SK-N-SH (cell line): ENCODE measurements around the gene FBXO34. TPM values are rescaled to one million over a fixed set of nuclear protein-coding genes. Genes with fewer than 3 reads are reported as not detected.

Experiments used
- CTCF ChIA-PET: fragments of 300-600, 350-600 bp; formaldehyde crosslinking; extraction: SDS; loops from one replicate; lab custom pipeline; 2021; lab: Yijun Ruan, JAX
- POLR2A ChIA-PET: fragments of 350-600 bp; sonication (Branson Sonifier 250); formaldehyde crosslinking; extraction: SDS; loops from one replicate; lab custom pipeline; 2020; ENCODE audit warnings: antibody characterized with exemption, inconsistent platforms; lab: Yijun Ruan, JAX
- DNase-seq: peaks from one replicate; pipeline ENCODE4 v3.0.0; 2012
- H2AFZ ChIP-seq: fragments of 200-600 bp; sonication (generic); 2 replicates; pipeline ENCODE4 v1.8.1; 2016; ENCODE audit warnings: antibody characterized with exemption, mild to moderate bottlenecking, low read depth
- H3F3A ChIP-seq: fragments of 200-600 bp; sonication (generic); replicated peaks from 2 replicates; pipeline ENCODE3; 2016; ENCODE audit warnings: antibody characterized with exemption, mild to moderate bottlenecking; ENCODE audit not compliant: insufficient read depth
- H3K27ac ChIP-seq, 2 experiments: fragments of 200-500 bp in 1 of 2; fragments of 200-600 bp in 1 of 2; sonication (Bioruptor generic) in 1 of 2; sonication (generic), shearing (Covaris generic) in 1 of 2; 2 replicates each; pipeline versions ENCODE4 v1.5.1 to v1.6.1; 2014 to 2016; ENCODE audit warnings: low read depth in 2 of 2, inconsistent platforms in 1 of 2, low read length in 1 of 2, mild to moderate bottlenecking in 1 of 2, mixed read lengths in 1 of 2
- H3K27me3 ChIP-seq: fragments of 200-600 bp; sonication (generic), shearing (Covaris generic); 2 replicates; pipeline ENCODE4 v1.6.1; 2016; ENCODE audit warnings: mixed run types; ENCODE audit not compliant: insufficient read depth
- H3K36me3 ChIP-seq, 2 experiments: fragments of 200-500 bp in 1 of 2; fragments of 200-600 bp in 1 of 2; sonication (Bioruptor generic) in 1 of 2; sonication (generic) in 1 of 2; replicated peaks in 1 of 2; 2 replicates each; pipeline versions ENCODE3 to v1.5.1; 2014 to 2016; ENCODE audit warnings: low read length in 1 of 2, mild to moderate bottlenecking in 1 of 2; ENCODE audit not compliant: insufficient read depth in 2 of 2, control insufficient read depth in 1 of 2
- H3K4me1 ChIP-seq, 2 experiments: fragments of 200-500 bp in 1 of 2; fragments of 200-600 bp in 1 of 2; sonication (Bioruptor generic) in 1 of 2; sonication (generic), shearing (Covaris generic) in 1 of 2; 2 replicates each; pipeline versions ENCODE4 v1.5.1 to v1.6.1; 2014 to 2016; ENCODE audit warnings: low read depth in 1 of 2, low read length in 1 of 2, mixed run types in 1 of 2; ENCODE audit not compliant: insufficient read depth in 2 of 2, control insufficient read depth in 1 of 2
- H3K4me2 ChIP-seq: fragments of 200-600 bp; sonication (generic), shearing (Covaris generic); 2 replicates; pipeline ENCODE4 v1.6.1; 2017; ENCODE audit warnings: mixed run types
- H3K4me3 ChIP-seq, 2 experiments: fragments of 200-500 bp in 1 of 2; fragments of 200-600 bp in 1 of 2; sonication (Bioruptor generic) in 1 of 2; sonication (generic), shearing (Covaris generic) in 1 of 2; 2 replicates each; pipeline versions ENCODE4 v1.5.1 to v1.8.1; 2014 to 2016; ENCODE audit warnings: low read depth in 2 of 2, inconsistent platforms in 1 of 2, low read length in 1 of 2, mild to moderate bottlenecking in 1 of 2, mixed read lengths in 1 of 2, moderate library complexity in 1 of 2
- H3K79me2 ChIP-seq: fragments of 200-600 bp; sonication (generic); 2 replicates; pipeline ENCODE4 v1.8.1; 2017; ENCODE audit warnings: mild to moderate bottlenecking; ENCODE audit not compliant: insufficient read depth
- H3K9ac ChIP-seq: fragments of 200-600 bp; sonication (generic); 2 replicates; pipeline ENCODE4 v1.6.1; 2017; ENCODE audit warnings: mixed run types
- H3K9me2 ChIP-seq: fragments of 200-600 bp; sonication (generic); 2 replicates; pipeline ENCODE4 v1.6.1; 2017; ENCODE audit warnings: mixed run types
- H3K9me3 ChIP-seq: fragments of 200-600 bp; sonication (generic); 2 replicates; pipeline ENCODE4 v1.6.1; 2017; ENCODE audit warnings: mixed run types, mild to moderate bottlenecking, moderate library complexity
- H4K20me1 ChIP-seq: fragments of 200-600 bp; sonication (generic); 2 replicates; pipeline ENCODE4 v1.6.1; 2017; ENCODE audit warnings: mild to moderate bottlenecking, mixed run types; ENCODE audit not compliant: insufficient read depth
- CHD2 ChIP-seq: fragments of 150-350 bp; IDR thresholded peaks from 2 replicates; pipeline ENCODE4 v1.6.1; 2018; ENCODE audit warnings: low read length; ENCODE audit not compliant: partially characterized antibody
- CTCF ChIP-seq: fragments of 200-600 bp; sonication (generic); IDR thresholded peaks from 2 replicates; pipeline ENCODE4 v1.6.1; 2017; ENCODE audit warnings: antibody characterized with exemption, mild to moderate bottlenecking, moderate library complexity
- ELF1 ChIP-seq: IDR thresholded peaks from 2 replicates; pipeline ENCODE4 v1.4.0; 2012
- EZH2phosphoT487 ChIP-seq: fragments of 200-600 bp; sonication (generic); IDR thresholded peaks from 2 replicates; pipeline ENCODE4 v1.6.1; 2017; ENCODE audit warnings: low read depth, mixed run types, mild to moderate bottlenecking, antibody characterized with exemption, moderate library complexity, borderline replicate concordance
- FOXJ3 ChIP-seq: sonication (generic); formaldehyde crosslinking; IDR thresholded peaks from 2 replicates; pipeline ENCODE4 v1.5.1; 2020; ENCODE audit warnings: mild to moderate bottlenecking, missing genetic modification reagents
- FOXM1 ChIP-seq: IDR thresholded peaks from 2 replicates; pipeline ENCODE4 v1.4.0; 2012; ENCODE audit warnings: low read depth, mild to moderate bottlenecking
- GABPA ChIP-seq: IDR thresholded peaks from 2 replicates; pipeline ENCODE4 v1.4.0; 2012; ENCODE audit warnings: low read depth, mild to moderate bottlenecking
- IRF3 ChIP-seq: fragments of 150-350 bp; IDR thresholded peaks from 2 replicates; pipeline ENCODE4 v1.6.1; 2016; ENCODE audit warnings: mild to moderate bottlenecking, low read depth, low read length
- MAX ChIP-seq: IDR thresholded peaks from 2 replicates; pipeline ENCODE4 v1.4.0; 2012; ENCODE audit warnings: low read depth
- MEF2A ChIP-seq: IDR thresholded peaks from 2 replicates; pipeline ENCODE4 v1.4.0; 2012; ENCODE audit warnings: low read depth, borderline replicate concordance
- MXI1 ChIP-seq: IDR thresholded peaks from 2 replicates; pipeline ENCODE4 v1.6.1; 2012; ENCODE audit warnings: mild to moderate bottlenecking, low read depth, low read length, improper control_type of control experiment
- NRF1 ChIP-seq: IDR thresholded peaks from 2 replicates; pipeline ENCODE4 v1.6.1; 2012; ENCODE audit warnings: low read depth, mild to moderate bottlenecking, low read length
- RCOR1 ChIP-seq: fragments of 150-350 bp; IDR thresholded peaks from 2 replicates; pipeline ENCODE4 v1.6.1; 2017; ENCODE audit warnings: antibody characterized with exemption, low read length
- REST ChIP-seq: IDR thresholded peaks from 2 replicates; pipeline ENCODE4 v1.6.1; 2012; ENCODE audit warnings: mild to moderate bottlenecking, low read depth, low read length, moderate library complexity
- TCF12 ChIP-seq: IDR thresholded peaks from 2 replicates; pipeline ENCODE4 v1.4.0; 2012
- TEAD4 ChIP-seq: IDR thresholded peaks from 2 replicates; pipeline ENCODE4 v1.4.0; 2012; ENCODE audit warnings: mild to moderate bottlenecking, borderline replicate concordance; ENCODE audit not compliant: insufficient read depth
- YY1 ChIP-seq: IDR thresholded peaks from 2 replicates; pipeline ENCODE4 v1.4.0; 2012; ENCODE audit warnings: low read depth, mild to moderate bottlenecking
- ZBTB33 ChIP-seq: IDR thresholded peaks from 2 replicates; pipeline ENCODE4 v1.4.0; 2012; ENCODE audit warnings: low read depth, borderline replicate concordance
- WGBS: methylation state at CpG from one replicate; pipeline ENCODE4 v1.1.6; 2017; ENCODE audit warnings: low lambda C conversion rate; 5-methylcytosine and 5-hydroxymethylcytosine counted together
- polyA plus RNA-seq, 3 experiments: library from polyadenylated mRNA; depleted of rRNA; stranded (reverse); fragments of >200 nt; gene quantifications; 2 replicates each; pipeline ENCODE4 v1.2.3, GENCODE V29; 2012

The FBXO34 gene
- polyA plus RNA-seq, 1 of the 3 experiments (the other 2 are of a cell fraction) = 10.0 TPM

- POLR2A ChIA-PET = no interaction called here
- CTCF ChIA-PET = interaction anchor here (1.1 kb wide), 1 partner anchor 8 kb away, joined by 4 read pairs; no protein-coding TSS in a partner anchor
- TF ChIP-seq MAX (no peak), MEF2A (no peak), ELF1 (no peak), EZH2phosphoT487 (no peak), IRF3 (no peak), RCOR1 (no peak), ZBTB33 (no peak), TEAD4 (no peak), YY1 (no peak), NRF1 (no peak), FOXM1 (no peak), MXI1 (no peak), REST (no peak), CTCF (no peak), GABPA (no peak), CHD2 (no peak), FOXJ3 (CRISPR knock-in tag) (no peak), TCF12 (no peak)
- TF ChIP-seq, all 33 proteins: peak for 0
Measured at GRCh38 chr14:55291480-55292081, 20.4 kb downstream of the FBXO34 start.

More at GRCh38 chr14:55291480-55292081, 20.4 kb downstream of the FBXO34 start:
- Histone ChIP-seq H3K79me2 (peaks cover 95% of the 10 kb centered on the region), H3K27ac (no peak overlapping the region), H3F3A (peaks cover 4% of the 10 kb centered on the region), H2AFZ (no peak overlapping the region), H3K27me3 (no peaks in the 10 kb centered on the region), H3K9ac (no peak overlapping the region), H3K9me3 (no peaks in the 10 kb centered on the region), H3K4me2 (no peak overlapping the region), H3K36me3 (no peaks in the 10 kb centered on the region), H4K20me1 (peaks cover 46% of the 10 kb centered on the region), H3K4me3 (no peak overlapping the region), H3K4me1 (no peaks in the 10 kb centered on the region), H3K9me2 (no peaks in the 10 kb centered on the region)
- no peak for DNase-seq
- 93% methylated on average over 3 of the region's 3 CpGs for WGBS
